Left ventricle myocardium superior (tissue), 1 donor: ENCODE results near the gene SPSB1. TPM values are rescaled to one million over a fixed set of nuclear protein-coding genes. Genes with fewer than 3 reads are reported as not detected.

Source experiments
- ATAC-seq: fragments of 200-7000 bp; cut with Tn5 transposase; one replicate; pipeline ENCODE4 v1.9.1; 2020; ENCODE audit warnings: mild to moderate bottlenecking, moderate library complexity
- DNase-seq: peaks from one replicate; pipeline ENCODE4 v3.0.0-alpha.2; 2020
- intact Hi-C: fragments of 100-400 bp; cut with micrococcal nuclease; formaldehyde crosslinking; loops from one replicate; pipeline ENCODE4 v1.11.0; 2022
- total RNA-seq: library from RNA; stranded (reverse); fragmentation: NEBNext Ultra II Directional; extraction: Animal tissue kit (Norgen Biotek cat#: 25700); gene quantifications from one replicate; pipeline ENCODE4 v1.2.1, GENCODE V29; 2021
- donor health status: DM: no; HTN: yes; CAD: no; lungs with severe emphysema.

The SPSB1 gene
- total RNA-seq, 1 donor from 2014 or later = 13.1 TPM

DNA sequence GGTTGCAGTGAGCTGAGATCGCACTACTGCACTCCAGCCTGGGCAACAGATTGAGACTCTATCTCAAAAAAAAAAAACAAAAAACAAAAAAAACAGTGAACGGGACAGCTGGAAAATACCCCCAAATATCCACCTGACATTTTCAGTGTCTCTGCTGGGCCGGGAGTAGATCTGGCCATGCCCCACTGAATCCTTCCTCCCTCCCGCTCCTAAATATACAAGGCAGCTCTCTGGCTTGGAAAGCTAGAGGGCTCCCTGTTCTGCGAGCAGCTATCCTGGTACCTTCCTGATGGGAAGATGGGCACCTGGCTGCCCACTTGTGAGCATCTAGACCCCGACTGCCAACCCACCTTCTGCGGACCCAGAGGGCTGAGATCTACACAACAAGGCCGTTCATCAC, 21.4 kb downstream of the SPSB1 start:
- ATAC-seq (no peak), DNase-seq (no peak)
- intact Hi-C loops = no loop called here

DNA sequence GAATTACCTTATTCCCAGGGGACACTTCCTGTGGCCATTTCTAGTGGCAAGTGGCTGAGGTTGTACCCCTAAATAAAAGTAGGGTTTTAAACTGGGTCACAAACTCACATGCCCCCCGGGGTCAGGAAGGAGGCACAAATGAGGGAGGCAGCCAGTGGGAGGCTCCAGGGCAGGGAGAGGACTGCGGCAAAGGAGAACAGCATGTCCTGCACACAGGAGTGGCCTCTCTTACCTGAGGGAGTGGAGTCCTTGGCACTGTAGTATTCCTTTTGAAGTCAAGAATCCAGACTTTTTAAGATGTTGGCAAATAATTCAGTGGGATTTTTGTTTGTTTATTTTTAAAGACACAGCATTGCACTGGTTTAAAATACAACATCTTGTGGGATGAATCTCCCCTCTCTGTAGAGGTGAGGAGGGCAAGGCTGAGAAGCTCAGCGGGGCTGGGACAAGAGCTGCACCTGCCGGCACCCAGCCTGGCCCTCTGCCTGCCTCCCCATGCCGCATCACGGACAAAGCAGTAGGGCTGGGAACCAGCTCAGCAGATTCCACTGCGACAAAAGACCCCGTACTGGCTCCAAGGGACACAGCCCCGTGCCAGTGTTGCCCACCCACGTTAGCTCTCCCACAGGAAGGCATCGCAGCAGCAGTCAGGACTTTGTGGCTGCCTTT, 22.2 kb downstream of the SPSB1 start:
- DNase-seq (no peak), ATAC-seq (no peak)
- intact Hi-C loops = no loop called here

DNA sequence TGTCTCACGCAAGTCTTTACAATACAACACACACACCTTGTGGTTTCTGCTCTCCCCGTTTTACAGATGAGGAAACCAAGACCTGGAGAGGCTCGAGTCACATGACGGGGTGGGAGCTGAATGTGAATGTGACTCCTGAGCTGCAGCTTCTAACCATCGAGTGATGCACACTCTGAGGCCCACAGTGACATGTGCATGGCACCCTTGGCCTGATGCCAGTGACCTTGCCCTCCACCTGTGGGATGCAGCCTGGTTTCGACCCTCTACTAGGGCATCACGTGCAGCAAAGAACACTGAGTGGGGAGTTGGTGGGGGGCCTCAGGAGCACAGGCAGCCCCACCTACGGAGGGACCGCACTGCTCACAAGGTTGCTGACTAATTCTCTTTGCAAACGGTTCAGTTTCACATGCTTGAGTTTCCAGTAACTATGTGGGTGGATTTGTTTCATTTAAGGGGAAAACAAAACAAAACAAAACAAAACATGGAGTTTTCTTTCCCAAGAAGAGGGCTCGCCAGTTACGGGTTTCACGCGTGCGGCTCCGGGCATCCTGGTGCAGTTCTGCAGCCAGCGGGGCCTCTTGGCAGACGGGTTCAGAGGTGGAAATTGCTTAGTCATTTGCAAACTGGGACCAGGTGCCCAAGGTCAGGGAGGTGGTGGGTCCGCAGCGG, 22.9 kb downstream of the SPSB1 start:
- DNase-seq = no peak
- intact Hi-C loops = no loop called here
- ATAC-seq = no peak

DNA sequence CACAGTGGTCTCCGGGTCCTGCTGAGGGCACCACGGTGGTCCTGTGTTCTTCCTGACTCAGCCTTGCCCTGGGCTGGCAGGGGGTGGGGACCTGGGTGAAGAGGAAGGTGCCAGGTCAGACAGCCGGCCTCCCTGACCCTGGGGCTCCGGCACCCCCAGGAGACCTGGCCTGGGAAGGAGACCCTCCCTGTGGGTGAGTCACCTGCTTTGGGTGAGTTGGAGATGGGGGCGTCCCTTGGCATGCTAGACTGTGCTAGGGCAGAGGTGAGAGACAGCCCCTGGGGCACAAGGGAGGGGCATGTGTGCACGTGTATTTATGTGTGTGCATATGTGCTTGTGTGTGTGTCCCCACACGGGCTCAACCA, 23.4 kb downstream of the SPSB1 start:
- ATAC-seq = no peak
- DNase-seq = no peak
- intact Hi-C loops = no loop called here

DNA sequence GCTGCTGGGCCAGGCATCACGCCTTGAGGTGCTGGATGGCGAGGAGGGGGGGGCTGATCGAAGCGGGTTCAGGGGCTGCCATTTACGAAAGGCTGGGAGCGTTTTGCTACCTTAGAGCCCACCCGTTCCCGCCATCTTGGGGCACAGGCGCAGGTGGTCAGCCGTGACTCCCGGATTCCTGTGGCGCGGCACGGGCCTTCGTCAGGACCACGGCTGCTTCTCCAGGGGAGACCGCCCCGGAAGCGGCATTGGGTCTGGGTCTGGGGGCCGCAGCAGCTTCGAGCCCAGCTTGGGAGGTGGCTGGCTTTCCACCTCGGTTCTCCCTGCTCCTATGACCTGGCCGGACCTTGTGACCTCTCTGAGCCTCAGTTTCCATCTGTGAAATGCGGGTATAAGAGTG, 23.8 kb downstream of the SPSB1 start:
- DNase-seq = no peak
- no peak for ATAC-seq
- intact Hi-C loops = no loop called here

DNA sequence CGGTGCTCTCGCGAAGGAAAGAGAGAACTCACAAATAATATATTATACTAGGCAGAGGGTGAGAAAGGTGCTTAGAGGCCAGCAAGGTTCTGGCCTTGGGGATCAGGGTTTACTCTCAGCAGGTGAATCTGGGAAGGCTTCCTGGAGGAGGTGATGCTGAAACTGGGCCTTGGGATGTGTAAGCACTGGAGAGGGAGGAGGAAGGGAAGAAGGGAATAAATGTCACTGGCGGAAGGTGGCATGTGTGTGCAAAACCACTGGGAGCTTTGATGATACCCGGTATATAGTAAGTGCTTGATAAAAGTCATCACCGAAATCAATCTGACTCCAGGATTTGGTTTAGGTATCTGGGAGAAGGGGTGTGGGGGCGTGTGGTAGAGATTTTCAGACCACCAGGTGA, 24.4 kb downstream of the SPSB1 start:
- no peak for ATAC-seq
- DNase-seq = no peak
- intact Hi-C loops = no loop called here

DNA sequence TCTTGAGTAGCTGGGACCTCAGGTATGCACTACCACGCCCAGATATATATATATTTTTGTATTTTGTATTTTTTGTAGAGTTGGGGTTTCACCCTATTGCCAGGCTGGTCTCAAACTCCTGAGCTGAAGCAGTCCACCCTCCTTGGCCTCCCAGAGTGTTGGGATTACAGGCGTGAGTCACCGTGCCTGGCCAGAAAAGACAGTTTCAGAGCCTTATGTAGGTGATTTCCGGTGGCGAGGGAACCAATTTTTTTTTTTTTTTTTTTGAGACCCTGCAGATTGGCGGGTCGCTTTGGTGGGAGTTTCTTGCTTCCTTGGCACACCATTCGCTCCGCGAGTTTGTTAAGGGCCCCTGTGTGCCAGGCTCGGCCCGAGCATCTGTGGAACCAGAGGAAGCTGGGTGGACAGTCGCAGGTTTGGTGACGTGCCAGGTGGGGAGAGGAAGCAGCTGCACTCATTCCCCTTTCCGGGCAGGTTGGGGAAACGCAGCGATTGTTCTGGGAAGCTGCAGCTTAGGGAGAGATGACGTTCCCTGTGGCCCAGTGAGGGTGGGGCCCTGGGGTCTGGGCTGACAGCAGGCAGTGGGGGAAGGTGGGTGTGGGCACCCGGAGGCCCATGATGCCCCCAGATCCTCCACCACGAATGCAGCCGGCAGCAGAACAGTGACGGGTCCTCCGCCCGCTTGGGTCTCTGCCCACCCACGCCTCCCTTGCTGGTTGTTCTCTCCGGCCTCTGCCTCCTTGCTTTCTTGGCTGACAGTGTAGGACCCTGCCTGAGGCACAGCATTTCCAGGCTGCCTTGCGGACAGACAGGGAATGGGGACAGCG, 25.1 kb downstream of the SPSB1 start:
- ATAC-seq (peak; percentile 41), DNase-seq (peak; percentile 53)
- intact Hi-C loops = no loop called here

DNA sequence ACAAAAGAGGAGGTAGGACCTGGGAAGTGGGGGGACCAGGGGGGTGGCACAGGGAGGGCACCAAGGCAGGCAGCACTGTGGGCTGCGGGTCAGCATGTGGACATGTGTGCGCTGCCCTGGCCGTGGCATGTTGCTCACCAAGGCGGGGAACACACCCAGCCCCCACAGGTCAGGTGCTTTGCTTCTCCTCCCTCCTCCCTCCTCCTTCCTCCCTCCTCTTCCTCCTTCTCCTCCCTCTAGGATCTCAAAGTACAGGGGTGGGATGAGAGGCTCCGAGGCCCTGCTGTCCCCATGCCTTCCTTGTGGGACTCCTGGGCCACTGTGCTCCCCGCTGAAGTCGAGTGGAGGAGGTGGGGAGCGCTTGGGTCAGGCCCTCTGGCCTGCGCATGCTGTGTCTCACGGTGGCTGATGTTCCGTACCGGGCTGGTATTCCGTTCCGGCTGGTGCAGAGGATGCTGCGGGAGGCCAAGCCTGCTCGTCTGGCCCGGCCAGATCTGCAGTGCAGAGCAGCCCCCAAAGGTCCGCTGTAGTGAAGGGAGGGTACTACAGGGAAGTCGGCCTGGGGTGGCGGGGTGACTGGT, 26.6 kb downstream of the SPSB1 start:
- intact Hi-C loops = no loop called here

DNA sequence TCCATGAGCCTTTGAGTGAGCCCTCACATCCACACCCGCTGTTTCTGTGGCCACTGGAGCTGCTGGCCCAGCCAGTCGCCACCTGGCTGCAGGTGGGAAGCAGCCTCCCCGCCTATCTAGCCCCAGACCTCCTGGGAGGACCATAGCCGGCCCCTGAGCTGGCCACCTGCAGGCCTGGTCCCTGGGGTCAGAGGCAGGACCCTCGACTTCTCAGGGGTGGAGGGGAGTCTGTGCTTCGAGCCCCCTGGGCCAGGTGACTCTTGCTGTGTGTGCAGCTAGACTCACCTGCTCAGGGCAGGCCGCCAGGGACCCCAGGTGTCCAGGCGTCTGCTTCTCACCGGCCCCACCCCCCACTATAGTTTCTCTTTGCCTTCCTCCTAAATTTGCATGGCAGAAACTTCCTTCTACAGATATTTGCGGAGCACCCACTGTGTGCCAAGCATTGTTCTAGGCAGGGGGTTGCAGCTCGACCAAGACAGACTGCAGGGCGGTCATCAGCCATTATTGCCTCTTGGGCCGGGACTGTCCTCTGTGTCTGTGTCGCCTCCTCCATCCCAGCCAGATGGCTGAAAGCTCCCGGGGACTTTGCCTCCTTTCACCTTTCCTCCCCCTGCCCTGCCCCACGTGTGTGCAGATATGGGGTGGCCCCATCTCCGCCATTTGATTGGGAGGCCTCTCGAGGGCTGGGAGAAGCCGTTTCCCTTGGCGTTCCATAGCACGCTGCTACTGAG, 27.3 kb downstream of the SPSB1 start:
- ATAC-seq = no peak
- intact Hi-C loops = no loop called here
- no peak for DNase-seq

More for the DNA sequence above, 26.6 kb downstream of the SPSB1 start:
- no peak for ATAC-seq
- no peak for DNase-seq

DNA sequence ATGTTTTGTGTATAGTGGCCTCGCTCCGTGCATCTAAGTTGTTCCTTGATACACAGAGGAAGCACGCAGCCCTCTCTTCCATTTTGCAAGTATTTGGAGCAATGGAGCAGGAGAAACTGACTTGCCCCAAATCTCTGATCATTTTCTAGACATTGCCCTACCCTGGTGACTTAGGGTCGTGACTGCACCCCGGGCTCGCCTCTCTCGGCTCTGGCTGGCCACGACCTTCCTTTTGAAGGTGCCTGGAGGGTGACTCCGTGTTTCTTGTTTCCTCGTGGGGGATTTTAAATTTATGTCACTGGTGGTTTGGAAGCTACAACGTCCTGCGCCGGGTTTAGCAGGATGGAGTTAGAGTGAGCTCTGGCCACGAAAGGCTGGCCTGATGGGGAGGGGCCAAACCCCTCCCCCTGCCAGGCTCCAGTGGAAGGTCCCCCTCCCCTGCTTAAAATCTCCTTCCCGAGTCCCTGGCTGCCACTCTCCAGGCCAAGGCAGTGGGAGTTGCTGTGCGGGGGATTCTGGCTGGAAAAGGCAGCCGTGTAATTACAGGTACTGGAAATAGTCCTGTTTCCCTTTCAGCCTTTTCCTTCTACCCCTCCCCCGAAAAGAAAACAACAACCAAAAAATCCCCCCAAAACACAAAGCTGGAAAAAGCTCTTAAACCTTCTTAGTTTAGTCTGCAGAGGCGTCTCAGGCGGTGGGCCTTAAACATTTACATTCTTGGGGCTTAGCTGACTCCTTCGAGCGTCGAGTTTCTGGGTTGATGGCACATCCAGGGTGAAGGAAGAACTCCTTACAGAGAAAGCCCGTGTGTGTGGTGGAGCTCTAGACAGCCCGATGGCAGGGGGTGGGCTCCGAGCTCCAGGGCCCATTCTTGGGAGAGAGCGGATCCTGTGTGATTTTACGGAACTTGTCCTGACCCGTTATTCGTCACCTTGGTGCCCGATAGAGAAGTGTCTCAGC, 28.1 kb downstream of the SPSB1 start:
- ATAC-seq = no peak
- no peak for DNase-seq
- intact Hi-C loops = no loop called here

DNA sequence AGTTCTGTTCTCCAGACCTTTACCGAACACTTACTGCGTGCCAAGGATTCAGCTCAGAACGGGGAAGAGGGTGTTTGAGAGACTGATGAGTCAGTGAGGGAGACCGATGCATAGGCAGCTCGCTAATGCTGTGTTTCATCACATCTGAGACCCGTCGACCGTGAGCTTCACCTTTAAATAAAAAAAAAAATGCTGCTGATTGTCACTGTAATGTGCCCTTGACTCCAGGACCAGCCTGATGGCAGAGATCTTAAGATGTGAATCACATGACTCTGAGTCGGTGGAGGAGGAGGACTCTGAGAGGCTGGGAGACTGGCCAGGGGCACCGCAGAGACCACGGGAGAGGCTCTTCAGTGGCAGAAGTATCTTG, 28.8 kb downstream of the SPSB1 start:
- intact Hi-C loops = no loop called here
- DNase-seq (no peak), ATAC-seq (no peak)

DNA sequence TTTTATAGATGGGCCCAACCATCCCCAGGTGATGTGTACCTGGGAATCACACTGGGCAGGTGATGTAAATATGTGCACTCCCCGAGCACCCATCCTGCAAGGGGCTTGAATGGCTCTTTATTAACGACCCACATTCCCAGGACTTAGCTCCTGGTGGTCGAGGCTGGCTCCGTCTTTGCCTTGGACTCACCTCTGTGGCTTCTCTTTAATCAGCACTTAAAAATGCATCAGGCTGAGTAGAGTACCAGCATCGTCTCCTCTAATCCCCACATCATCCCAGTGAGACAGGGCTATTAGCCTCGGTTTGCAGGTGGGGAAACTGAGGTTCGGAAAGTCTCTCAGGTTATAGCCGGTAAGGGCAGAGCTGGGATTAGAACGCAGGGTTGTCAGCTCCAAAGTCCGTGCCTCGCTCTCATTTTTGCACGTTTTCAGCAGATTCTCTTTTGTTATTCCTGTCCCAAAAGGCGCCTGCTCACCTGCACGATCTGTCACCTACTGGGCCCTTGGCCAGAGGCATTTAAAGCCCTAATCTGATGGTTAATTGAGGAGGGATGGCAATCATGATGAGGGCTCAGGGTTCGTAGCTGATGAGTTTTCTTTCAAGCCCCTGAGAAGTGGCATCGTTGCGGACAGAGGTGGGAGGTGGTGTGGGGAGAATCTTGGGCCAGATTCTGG, 29.4 kb downstream of the SPSB1 start:
- intact Hi-C loops = no loop called here
- ATAC-seq (no peak), DNase-seq (no peak)

DNA sequence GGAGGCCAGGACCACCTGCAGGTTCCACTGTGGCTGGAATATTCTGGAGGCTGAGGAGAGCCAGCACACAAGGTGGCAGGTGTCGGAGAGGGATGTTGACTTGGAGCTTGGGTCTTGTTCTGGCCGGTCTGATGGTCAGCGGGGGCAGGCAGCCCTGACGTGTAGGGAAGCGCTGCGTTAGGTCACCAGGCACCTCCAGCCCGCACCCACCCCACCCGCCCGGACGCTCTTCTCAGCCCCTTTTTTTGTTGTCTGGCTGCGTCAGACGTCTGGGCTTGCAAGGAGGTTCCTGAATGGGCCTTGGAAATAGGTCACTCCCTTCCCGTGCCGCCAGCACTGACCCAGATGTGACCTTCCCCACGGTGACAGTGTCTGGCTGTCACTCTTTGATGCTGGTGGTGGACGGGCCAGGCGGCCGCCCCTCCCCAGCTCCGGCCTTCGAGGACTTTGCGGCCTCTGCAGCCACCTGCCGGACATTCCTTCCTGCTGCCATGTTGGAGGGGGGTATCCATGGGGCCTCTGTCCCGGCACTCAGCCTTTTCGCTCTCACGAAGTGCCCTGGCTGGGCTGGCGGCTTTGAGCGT, 30.1 kb downstream of the SPSB1 start:
- peak; percentile 58 for DNase-seq
- intact Hi-C loops = no loop called here

DNA sequence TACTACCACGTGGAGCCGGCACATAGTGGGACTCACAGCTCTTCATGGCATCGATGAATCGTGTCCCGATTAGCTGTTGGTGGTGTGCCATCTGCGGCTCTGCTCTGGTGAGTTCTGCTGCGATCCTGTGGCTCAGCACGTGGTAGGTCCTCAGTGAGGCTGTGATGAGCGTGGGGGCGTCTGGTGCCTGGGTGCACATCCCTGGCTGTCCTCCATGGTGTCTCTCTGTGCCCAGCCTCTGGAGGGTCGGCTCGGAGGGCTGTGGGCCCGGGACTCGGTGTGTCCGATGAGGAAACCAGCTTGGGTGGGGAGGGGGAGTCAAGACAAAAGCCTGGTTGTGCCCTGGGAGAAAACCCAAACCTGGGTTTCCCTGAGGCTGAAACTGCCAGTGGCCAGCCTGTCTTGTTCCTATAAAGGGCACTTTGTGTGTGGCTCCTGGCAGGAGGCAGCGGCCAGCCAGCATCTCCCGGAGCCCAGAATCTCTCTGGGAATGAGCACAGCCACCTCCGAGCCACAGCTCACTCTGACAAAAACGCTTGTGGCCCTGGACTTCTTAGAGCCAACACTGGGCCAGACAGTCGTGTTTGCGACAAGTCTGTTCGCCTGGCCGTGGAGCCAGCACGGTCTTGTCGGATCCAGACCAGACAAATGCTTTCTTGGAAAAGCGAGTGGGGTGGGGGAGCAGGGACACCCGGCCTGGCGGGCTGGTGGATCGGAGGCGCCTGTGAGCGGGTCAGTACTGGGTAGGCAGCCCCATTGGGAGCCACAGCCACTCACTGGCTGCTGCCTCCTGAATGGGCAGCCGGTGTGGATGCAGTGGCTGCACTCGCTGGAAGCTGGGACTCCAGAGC, 31.8 kb downstream of the SPSB1 start:
- intact Hi-C loops = no loop called here
- DNase-seq = no peak
- no peak for ATAC-seq

More for the DNA sequence above, 30.1 kb downstream of the SPSB1 start:
- ATAC-seq = peak; percentile 59

DNA sequence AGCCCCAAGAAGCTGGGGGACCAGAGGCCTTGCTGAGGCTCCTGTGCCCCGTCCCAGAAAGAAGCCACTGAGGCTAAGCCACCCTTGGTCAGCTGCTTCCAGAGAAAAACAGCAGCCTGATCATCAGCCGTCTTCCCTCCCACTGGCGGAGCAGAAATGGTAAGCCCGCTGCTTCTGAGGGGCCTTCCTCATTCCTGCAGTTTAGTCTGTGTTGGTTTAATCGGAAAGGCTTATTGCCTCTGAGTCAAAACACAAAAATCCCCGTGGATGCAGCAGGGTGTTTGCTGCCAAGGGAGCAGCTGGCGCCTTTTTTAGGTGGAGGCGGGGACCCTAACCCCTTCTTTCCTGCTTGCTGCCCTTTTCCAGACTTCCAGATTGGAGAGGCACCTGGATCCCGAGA, 33.9 kb downstream of the SPSB1 start:
- DNase-seq (no peak), ATAC-seq (peak; percentile 24)
- intact Hi-C loops = no loop called here

DNA sequence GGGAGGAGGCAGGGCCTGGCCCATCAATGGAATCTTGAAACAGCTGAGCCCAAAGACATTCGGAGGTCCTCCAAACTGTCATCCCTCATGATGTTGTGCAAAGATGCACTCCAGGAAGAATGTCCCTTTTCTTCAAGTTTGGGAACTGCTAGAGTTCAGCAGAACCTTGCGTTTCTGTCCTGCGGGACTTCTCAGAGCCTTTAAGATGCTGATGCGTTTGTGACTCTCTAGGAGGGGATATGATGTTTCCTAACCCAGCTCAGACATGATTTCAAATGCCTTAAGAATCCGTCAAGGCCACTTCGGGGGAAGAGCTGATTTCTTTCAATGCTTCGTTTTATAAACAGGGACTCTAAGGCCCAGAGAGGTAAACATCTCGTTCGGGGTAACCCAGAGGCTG, 35.5 kb downstream of the SPSB1 start:
- intact Hi-C loops = no loop called here
- ATAC-seq = no peak
- DNase-seq = no peak

DNA sequence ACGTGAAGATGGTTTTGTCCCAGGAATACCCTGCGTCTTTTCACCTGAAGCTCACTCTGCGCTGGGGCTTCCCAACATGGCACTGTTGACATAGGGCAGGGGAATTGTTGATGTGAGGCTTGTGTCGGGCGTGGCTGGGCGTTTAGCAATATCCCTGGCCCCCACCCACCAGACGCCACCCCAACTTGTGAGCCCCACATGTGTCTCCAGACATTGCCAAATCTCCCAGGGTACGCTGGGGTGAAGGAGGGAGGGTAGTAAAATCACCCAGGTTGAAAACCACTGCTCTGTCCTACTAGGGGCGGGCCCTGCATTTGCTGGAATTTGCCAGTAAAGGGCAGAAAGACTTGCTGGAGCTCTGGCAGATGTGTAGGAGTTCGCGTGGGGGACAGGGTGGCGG, 36.0 kb downstream of the SPSB1 start:
- ATAC-seq = no peak
- intact Hi-C loops = no loop called here
- DNase-seq = no peak
